Measurements from ENCODE around the gene MPO.
A peak's percentile ranks its signal among the peaks of the same experiment; 100 is the strongest.

MPO gene

DNA sequence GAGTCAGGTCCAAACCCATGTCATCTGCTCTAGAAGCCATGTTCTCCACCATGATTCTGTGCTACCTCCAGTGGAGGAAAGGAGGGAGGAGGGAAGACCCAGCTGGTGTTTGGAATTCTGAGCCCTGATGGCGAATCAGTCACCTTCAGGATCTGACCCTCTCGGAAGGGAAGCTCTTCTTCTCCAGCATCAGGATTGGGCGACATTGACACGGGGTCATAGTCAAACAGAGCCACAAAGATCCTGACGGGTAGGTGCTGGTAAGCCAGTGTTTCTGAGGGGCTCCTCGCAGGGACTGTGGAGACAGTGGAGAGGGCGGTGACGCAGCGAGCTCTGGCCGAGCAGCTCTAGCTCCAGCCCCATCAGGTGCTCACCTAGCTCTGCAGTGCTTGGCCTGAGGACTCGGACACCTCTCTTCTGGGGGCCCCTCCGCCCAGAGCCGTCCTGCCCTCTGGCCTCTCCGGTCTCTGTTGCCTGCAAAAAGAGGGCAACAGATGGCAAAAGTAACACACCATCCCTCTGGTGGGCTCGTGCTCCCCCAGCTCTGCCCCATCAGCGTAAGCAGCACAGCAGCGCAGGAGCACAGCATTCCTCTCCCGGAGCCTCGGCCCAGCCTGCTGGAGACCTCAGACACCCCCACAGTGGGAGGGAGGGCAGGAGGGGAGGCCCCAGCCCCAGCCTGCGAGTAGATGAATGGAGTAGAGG is 26.9 kb upstream of the MPO start:
- DNase-seq (ENCODE audit: low read depth, low spot score) = no peak

DNA sequence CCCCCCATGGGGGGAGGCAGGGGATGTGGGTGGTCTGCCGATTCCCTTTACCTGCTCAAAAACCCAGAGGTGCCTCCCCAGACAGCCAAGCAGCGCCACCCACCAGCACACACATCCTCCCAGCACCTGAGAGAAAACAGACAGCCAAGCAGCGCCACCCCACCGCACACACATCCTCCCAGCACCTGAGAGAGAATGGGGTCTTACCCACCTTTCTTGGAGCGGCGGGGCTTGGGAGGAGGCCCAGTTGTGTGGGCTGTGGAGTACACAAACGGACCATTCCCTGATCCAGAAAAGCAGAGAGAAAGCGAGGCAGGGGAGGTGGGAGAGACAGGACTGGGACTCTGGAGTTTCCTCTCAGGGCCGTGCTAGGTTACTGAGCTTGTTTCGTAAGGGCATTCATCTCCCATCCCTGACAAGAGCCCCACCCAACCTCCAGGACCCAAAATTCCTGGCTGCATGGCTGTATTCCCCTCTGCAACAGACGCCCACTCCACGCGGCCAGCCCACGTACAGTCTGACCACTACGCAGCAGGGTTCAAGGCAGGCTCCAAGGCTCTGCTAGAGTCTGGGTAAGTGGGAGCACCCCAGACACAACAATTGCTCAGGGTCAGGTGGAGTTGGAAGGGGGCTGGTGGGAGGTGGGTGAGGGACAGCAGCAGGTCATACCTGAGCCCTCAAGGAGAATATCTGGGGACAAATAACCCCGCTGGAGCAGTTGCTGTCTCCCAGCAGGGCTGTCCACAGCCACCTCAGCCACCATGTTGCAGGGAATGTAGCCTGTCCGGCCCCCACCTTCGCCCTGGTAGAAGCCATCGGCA is 25.6 kb upstream of the MPO start:
- DNase-seq (ENCODE audit: low read depth, low spot score) = no peak

DNA sequence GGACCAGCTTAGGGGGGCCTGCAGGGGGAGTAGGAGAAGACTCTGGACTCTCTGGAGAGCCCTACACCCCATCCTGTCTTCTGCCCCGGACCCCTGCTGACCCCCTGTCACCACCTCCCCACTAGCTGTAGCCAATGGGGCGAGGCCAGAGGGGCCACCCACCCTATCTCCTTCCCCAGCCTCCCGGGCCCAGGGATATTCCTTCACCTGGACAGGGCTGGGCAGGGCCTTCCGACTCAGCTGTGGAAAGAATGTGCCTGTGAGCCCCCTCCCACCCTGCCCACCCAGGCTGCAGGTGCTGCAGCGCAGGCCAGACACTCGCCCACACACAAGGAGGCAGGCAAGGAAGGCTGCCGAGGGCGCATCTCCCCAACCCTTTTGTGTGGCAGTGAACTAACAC is 24.9 kb upstream of the MPO start:
- no peak for DNase-seq (ENCODE audit: low read depth, low spot score)

DNA sequence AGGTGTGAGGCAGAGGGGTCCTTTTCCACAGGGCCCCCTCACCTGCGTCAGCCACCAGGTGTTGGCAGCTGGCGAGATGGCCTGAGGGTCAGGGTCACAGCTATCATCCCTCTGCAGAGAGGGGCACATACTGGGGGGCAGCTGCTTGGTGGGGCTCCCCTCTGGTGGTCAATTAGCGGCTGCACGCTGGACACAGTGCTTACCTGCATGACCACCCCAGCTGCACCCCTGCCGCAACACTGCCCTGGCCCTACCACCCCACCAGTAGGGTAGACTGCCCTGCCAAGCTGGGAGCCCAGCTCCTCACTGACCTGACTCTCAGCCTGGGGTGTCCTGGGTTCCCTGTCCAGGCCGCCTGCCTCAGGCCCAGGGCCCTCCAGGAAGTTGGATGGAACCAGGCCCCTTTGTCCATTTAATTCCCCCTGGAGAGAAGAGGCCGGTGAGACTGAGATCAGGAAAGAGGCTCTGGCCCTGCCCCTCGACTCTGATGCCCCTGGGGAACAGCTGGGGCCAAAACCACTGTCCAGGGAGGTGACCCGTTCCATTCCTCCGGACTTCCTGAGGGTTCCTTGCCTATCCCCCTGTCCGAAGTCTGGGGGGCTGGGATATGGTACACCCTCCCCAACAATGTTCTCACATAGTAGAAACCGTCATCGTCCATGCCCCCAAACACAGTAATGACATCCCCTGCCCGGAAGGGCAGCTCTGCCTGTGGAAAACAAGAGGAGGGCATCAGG is 24.2 kb upstream of the MPO start:
- DNase-seq (ENCODE audit: low read depth, low spot score) = no peak

DNA sequence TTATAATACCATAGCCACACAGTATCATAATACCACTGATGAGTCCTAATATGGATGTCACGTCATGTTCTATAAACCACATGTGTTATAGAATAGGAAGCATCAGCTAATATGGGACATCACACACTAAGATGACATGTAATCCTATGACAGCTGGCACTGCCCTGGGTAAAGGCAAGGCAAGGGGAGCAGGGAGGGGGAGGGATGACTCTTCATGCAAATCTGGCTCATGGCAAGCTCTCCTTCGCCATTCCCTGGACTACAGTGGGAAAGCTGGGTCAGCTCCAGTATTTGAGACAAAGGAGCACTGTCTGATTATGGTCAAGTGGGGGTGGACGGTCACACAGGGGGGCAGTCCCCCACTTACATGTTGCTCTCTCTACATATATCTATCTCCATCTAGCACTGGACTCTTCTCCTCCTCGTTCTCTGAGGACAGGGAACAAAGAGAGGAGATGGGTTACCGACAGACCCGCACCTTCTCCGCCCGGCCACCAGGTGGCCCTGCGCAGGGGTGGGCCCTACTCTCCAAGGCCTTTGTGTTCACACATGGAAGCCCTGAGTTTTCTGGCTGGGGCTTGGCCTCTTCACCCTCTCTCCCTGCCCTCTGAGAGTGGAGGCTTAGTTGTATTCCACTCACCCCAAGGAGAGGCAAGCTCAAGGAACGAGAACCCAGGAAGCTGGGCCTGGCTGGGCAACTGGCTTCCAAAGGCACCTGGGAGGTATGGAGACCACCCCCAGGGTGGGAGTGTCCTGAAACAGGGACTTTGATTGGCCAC is 23.4 kb upstream of the MPO start:
- DNase-seq (ENCODE audit: low read depth, low spot score) = no peak

DNA sequence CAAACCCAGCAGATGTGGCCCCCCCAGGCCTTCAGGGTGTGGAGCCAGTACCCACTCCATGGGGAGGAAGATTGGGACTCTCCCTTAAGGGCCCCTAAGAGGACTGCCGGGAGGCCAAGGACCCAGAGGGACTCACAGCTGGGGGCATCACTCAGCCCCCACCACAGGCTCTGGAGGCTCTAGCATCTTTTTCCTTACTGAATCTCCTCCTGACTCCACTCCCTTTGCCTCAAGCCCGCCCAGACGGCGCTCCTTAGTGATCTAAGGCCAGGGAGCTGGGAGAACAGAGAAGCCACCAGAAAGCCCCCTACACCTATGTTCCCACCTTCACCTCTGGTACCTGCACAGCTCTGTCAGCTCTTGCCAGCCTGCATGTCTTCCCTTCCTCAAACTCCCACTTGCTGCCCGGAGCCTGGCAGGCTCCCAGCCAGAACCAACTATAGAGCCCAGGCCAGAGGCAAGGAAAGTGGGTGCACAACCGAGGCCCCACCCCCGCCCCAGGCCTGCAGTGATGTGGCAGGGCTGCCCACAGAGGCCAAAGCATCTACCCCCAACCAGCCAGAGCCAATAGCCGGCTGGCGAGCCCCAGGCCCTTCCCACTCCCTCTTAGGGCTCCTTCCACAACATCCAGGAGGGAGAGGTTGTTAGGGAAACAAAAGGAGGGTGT is 22.3 kb upstream of the MPO start:
- no peak for DNase-seq (ENCODE audit: low read depth, low spot score)

DNA sequence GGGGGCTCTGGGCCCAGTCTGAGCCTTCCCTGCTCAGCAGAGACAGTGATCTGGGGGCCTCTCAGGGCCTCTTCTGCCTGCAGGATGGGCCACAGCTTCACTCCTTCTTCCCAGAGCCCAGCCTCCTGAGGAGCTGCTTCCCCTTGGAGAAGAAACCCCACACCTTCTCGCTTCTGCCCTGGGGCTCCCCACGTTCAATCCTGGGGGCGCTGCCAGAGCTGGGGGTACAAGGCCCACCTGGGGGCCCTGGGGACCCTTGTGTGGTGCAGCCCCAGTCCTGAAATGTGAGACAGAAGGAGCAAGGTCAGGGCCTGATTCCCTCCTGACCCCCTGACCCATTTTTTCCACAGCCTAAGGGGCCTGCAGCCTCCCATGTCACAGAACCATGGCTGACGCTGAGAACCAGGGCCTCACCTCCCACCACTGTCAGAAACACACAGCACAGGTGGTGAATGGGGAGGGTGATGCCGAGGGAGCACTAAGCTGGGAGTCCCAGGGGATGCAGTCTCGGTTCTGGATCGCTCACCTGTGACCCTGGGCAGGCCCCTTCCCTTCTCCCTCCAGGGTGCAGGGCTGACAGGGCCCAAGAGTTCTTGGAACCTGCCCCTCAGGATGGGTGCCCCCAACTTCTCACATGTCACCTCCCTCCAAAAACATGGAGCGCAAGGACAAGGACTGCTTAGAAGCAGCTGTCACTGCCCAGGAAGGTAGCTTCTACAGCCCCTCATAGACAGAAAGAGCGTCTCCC is 21.6 kb upstream of the MPO start:
- no peak for DNase-seq (ENCODE audit: low read depth, low spot score)

DNA sequence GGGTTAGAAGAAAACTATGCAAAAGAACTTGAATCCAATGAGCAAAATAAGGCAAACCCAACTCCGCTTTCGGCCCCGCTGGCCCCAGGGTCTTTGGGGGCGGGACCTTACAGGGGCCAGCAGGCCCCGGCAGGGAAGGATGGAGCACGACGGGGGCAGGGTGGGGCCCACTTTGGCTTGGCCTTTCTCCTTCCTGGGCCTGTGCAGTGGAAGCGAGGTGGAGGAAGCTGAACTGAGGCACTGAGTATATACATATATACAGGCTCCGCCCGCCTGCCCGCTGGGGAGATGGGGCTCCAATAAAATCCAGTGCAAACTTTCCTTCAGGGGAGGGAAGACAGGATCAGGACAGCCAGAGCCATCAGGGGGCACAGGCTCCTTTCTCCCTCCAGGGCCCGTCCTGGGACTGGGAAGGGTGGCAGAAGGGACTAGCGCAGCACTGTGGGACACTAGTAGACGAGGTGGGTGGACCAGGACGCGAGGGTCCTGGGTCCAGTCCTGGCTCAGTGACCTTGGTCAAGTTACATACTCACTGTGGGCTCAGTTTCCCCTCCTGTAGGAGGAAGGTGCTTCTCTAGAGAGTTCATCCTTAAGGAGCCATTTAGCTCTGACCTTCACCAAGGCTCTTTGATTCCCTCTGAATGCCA is 20.9 kb upstream of the MPO start:
- no peak for DNase-seq (ENCODE audit: low read depth, low spot score)

DNA sequence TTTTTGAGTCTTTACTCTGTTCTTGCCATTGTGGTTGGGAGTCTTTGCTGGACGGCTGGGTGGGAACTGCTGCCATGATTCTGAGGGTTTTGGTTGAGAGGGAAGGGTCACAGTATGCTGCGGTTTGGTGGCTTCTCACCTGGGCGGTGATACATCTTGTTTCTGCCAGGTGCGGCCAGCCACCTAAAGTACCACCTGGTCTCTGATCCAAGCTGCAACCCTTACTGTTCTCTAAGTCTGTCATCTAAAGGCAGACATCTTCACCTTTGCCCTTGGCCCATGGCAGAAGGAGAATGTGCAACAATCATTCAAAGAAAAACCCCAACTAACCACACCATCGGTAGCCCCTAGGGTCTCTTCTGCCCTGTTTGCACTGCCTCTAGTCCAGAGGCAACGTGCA is 19.6 kb upstream of the MPO start:
- DNase-seq (ENCODE audit: low read depth, low spot score) = no peak

DNA sequence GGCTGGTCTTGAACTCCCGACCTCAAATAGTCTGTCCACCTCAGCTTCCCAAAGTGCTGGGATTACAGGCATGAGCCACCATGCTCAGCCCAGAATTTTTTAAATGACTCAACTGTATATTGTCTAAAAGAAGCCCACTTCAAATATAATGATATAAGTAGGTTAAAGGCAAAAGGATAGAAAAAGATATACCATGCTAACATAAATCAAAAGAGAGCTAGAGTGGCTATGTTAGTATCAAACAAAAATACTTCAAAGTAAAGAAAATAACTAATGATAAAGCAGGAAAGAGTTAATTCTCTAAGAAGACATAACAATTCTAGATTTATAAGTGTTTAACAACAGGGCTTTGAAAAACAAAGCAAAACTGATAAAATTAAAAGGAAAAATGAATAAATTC is 13.3 kb upstream of the MPO start:
- DNase-seq (ENCODE audit: low read depth, low spot score) = no peak

DNA sequence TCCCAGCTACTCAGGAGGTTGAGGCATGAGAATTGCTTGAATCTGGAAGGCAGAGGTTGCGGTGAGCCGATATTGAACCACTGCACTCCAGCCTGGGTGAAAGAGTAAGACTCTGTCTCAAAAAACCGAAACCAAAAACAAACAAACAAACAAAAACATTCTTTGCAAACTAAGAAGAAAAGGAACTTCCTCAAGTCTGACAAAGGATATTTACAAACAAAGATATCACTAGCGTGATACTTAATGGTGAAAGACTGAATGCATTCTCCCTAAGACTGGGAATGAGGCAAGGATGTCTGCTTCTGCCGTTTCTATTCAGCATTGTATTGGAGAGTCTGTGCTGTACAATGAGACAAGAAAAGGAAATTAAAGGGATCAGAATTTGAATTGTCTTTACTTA is 10.5 kb upstream of the MPO start:
- no peak for DNase-seq (ENCODE audit: low read depth, low spot score)

DNA sequence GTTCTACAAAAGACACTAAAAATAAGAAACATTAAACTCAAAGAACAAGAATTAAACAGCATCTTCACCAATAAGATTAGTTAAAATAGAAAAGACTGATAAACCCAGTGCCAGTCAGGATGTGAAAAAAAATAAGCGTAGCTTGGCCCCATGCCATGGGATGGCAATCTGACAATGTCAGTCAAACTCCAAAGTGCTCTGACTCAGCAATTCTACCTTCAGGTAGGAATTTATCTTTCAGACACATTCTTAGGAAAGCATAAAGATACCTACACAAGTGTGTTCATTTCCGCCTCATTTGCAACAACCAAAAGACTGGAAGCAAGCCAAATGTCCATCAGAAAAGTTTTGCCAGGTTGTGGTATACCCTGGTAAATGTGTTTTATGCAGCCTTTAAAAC is 9.1 kb upstream of the MPO start:
- no peak for DNase-seq (ENCODE audit: low read depth, low spot score)

DNA sequence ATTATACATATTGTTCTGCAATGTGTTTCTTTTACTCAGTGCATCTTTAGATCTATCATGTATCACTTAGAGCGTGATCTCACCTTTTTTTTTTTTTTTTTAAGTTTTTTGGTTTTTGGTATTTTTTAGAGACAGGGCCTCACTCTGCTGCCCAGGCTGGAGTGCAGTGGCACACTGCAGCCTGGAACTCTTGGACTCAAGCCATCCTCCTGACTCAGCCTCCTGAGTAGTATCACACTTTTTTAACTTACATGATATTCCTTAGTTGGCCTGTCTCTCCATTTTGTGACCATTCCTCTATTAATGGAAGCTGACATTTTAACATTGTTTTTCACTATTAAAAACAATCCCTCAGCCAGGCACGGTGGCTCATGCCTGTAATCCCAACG is 4.7 kb upstream of the MPO start:
- DNase-seq (ENCODE audit: low read depth, low spot score) = no peak

DNA sequence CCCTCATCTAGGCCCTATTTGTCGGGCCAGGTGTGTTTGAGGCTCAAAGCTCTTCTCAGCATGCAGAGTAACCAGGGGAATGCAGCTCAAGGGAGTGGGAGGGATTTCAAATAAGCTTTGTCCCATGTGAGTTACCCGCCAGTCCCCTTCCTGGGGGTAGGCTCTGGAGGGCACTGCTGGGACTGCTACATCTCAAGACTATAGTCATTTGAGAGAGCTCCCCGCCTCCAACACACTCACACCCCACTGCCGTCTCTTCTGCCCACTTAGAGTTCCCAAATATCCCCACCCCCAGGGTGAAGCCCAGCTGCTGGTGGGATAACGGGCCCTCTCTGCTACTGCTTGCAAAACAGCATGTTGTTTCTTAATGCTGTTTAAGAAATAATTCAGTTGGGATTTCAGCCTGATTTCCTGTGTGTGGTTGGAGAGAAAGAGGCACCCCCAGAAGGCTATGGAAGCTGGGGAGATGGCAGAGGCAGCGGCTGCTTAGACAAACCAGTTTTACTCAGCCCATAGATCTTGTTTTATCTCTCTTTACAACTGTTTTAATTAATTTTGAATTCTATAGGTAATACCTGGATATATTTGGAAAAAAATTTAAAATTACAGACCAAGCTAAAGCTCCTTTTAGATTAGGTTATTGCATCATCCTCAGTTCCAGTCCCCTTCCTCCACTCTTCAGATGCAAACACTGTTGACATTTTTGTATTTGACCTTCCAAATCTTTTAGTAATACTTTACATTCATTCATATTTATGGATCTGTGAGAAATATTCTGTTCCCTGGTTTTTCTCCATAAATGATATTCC is 4.1 kb upstream of the MPO start:
- peak; percentile 67 for DNase-seq (ENCODE audit: low read depth, low spot score)

DNA sequence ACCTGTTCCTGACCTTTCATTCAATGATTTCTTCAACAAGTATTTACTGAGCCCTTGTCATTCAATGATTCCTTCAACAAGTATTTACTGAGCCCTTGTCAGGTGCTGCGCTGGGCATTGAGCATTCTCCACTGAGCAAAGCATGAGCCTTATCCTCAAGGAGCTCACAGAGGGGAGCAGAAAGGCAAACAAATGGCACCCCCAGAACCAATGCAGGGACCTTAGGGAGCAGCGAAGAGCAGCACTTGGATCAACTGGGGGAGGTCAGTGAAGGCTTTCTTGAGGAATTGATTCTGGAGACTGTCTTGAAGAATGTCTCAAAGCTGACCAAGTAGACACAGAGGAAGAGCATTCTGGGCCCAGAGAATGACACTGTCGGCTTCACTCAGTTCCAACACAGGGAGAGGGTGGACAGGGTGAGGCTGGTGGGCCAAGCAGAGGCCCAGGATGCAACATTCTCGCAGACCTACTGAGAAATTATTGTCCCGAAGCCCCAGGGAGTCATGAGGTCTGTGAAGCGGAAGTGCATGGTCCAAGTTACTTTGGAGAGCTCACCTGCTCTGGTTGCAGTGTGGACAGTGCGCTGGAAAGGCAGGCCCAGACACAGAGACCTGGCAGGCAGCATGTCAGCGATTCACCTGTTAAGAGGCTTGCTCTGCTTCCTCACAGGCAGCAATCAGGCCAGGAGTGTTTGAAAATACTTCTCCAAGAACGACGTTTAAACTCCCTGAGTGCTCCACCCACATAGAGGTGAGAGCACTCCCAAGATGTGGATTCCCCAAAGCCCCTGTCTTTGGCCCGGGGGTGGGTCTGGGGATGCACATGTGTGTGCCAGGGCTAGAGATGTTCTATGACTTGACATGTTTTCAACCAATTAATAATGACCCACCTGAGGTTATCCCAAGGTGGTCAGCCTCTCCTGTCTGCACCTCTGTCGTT is 3.2 kb upstream of the MPO start:
- DNase-seq (ENCODE audit: low read depth, low spot score) = no peak

DNA sequence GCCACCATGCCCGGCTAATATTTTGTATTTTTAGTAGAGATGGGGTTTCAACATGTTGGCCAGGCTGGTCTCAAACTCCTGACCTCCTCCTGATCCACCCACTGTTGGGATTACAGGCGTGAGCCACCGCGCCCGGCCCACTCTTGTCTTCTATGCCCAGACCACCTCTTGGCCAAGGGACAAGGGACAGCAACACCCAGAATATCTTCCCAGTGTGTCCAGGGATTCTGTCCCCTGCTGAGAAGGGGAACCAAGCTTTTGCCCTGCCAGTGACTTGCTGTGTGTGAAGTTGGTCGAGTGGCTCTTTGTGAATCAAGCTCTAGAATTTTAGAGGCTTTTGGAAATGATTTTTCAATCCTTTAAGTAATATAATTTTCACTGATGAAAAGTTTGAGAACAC is 1.7 kb upstream of the MPO start:
- no peak for DNase-seq (ENCODE audit: low read depth, low spot score)

DNA sequence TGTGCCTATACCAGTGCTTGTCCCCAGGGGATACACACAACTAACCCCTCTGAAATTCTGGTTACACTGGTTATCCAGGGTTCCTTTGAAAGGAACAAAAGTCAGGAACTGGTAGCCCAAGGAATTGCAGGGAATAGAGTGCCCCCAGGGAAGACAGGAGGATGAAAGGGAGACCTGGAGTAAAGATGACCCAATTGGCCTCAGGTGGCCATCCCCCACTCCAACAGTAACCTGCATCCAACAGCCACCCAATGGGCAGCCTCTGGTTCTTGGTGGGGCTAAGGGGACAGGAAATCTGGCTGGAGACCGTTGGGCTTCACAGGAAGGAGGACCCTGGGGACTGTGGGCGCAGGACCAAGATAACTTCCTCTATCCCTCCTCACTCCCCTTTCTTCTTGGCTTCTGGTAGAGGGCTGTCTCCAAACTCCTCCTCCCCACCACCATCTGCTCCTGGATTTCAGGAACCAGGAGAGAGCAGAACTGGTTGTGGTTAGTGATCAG is 826 bp upstream of the MPO start:
- DNase-seq (ENCODE audit: low read depth, low spot score) = no peak
